ENCODE measurements around the gene GASK1A.

DNA sequence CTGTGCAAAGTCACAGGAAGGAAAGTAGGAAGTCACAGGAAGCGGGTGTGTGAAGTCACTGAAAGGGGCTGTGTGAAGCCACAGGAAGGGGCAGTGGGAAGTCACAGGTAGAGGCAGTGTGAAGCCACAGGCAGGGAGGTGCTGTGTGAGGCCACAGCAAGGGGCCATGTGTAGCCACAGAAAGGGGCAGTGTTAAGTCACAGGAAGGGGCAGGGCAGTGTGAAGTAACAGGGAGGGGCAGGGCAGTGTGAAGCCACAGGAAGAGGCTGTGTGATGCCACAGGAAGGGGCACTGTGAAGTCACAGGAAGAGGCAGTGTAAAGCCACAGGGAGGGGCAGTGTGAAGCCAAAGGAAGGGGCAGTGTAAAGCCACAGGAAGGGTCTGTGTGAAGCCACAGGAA lies 36.5 kb downstream of the GASK1A start:
- TF ChIP-seq, protein P1, sequence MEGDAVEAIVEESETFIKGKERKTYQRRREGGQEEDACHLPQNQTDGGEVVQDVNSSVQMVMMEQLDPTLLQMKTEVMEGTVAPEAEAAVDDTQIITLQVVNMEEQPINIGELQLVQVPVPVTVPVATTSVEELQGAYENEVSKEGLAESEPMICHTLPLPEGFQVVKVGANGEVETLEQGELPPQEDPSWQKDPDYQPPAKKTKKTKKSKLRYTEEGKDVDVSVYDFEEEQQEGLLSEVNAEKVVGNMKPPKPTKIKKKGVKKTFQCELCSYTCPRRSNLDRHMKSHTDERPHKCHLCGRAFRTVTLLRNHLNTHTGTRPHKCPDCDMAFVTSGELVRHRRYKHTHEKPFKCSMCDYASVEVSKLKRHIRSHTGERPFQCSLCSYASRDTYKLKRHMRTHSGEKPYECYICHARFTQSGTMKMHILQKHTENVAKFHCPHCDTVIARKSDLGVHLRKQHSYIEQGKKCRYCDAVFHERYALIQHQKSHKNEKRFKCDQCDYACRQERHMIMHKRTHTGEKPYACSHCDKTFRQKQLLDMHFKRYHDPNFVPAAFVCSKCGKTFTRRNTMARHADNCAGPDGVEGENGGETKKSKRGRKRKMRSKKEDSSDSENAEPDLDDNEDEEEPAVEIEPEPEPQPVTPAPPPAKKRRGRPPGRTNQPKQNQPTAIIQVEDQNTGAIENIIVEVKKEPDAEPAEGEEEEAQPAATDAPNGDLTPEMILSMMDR (IDR thresholded peaks at IDR 0.05), result no peak
- TF ChIP-seq POLR2A (IDR thresholded peaks at IDR 0.05), result no peak
